Epithelial cell of alveolus of lung (primary cell): ENCODE results near the gene SH2D3C. TPM values are rescaled to one million over a fixed set of nuclear protein-coding genes. Genes with fewer than 3 reads are reported as not detected.

Experiments used
- total RNA-seq: library from RNA; depleted of rRNA; stranded (reverse); fragments of >200 nt; gene quantifications from 2 replicates; pipeline ENCODE4 v1.2.1, GENCODE V29; 2015

SH2D3C gene, protein sequence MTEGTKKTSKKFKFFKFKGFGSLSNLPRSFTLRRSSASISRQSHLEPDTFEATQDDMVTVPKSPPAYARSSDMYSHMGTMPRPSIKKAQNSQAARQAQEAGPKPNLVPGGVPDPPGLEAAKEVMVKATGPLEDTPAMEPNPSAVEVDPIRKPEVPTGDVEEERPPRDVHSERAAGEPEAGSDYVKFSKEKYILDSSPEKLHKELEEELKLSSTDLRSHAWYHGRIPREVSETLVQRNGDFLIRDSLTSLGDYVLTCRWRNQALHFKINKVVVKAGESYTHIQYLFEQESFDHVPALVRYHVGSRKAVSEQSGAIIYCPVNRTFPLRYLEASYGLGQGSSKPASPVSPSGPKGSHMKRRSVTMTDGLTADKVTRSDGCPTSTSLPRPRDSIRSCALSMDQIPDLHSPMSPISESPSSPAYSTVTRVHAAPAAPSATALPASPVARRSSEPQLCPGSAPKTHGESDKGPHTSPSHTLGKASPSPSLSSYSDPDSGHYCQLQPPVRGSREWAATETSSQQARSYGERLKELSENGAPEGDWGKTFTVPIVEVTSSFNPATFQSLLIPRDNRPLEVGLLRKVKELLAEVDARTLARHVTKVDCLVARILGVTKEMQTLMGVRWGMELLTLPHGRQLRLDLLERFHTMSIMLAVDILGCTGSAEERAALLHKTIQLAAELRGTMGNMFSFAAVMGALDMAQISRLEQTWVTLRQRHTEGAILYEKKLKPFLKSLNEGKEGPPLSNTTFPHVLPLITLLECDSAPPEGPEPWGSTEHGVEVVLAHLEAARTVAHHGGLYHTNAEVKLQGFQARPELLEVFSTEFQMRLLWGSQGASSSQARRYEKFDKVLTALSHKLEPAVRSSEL
- total RNA-seq: 0.08 and 0.52 TPM in 2 replicates

GRCh38 chr9:127778280-127779135, at the start of gene SH2D3C:
SH2D3C (minus strand) TSS chr9:127778666; CDS start chr9:127778627, 39 bp downstream.

GRCh38 chr9:127802576-127803443, 24.3 kb upstream of the SH2D3C start, which contains the start of gene FPGS:
FPGS (plus strand) TSS chr9:127802882; CDS start chr9:127802925, 43 bp downstream.

DNA sequence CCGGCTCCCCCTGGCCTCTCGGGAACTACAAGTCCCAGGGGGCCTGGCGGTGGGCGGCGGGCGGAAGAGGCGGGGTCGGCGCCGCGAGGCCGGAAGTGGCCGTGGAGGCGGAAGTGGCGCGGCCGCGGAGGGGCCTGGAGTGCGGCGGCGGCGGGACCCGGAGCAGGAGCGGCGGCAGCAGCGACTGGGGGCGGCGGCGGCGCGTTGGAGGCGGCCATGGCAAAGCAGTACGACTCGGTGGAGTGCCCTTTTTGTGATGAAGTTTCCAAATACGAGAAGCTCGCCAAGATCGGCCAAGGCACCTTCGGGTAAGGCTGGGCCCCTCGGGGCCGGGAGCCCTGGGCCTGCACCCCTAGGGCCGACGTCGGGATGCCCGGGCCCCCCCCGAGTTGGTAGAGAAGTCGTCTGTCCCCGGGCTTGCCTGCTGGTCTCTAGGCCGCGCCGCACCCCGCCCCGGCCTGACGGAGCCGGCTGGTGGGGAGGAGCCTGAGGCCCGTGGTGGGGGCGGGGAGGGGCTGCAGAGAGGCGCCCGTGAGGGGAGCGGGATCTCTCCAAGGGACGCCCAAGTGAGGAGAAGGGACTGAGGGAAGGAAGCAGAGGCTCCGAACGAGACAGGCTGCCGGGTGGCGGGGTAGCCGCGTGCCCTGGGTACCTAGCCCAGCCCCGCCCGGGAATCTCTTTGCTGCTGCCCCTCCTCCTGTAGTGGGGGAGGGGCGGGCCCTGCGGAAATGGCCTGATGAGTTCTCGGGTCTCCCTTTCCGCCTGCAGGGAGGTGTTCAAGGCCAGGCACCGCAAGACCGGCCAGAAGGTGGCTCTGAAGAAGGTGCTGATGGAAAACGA, 7.7 kb upstream of the SH2D3C start, which contains the start of gene CDK9:
CDK9 (plus strand) TSS at position 102 of the 840 bp plus-strand sequence; CDS start at position 217, 115 bp downstream.

DNA sequence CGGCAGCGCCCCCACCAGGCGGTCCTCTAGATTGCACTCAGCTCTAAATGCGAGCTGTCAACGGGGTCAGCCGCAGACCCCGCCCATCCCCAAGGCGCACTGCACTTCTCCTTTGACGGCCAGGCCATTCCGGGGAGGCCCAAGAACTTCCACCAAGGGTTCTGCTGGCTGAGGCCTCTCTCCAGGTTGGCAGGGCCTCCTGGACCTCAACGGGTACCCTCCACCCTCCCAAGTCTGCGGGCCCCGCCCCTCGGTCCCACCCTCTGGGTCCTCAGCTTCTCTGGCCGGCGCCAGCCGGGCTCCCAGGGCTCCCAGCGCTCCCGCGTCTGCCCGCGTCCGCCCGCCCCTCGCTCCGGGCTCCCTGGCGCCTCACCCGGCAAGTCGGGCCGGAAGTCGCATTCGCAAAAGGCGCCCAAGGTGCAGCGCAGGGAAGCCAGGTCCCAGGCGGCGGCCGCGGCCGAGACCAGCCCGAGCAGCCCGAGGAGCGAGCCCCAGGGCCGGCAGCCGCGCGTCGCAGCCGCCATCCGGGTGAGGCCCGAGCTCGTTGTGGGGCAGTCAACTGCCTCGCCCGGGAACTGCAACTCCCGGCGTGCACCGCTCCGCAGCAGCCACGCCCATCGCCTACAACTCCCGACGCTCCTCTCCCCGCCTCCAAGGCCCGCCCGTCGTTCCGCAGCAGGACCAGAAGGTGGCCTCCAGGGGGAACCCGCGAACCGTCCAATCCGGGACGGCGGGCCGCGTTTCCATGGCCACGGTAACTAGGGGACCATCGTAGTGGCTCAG, 43.5 kb downstream of the SH2D3C start, which contains the start of gene TOR2A:
TOR2A (minus strand) TSS at position 548 of the 783 bp plus-strand sequence; CDS start at position 524, 24 bp downstream.

DNA sequence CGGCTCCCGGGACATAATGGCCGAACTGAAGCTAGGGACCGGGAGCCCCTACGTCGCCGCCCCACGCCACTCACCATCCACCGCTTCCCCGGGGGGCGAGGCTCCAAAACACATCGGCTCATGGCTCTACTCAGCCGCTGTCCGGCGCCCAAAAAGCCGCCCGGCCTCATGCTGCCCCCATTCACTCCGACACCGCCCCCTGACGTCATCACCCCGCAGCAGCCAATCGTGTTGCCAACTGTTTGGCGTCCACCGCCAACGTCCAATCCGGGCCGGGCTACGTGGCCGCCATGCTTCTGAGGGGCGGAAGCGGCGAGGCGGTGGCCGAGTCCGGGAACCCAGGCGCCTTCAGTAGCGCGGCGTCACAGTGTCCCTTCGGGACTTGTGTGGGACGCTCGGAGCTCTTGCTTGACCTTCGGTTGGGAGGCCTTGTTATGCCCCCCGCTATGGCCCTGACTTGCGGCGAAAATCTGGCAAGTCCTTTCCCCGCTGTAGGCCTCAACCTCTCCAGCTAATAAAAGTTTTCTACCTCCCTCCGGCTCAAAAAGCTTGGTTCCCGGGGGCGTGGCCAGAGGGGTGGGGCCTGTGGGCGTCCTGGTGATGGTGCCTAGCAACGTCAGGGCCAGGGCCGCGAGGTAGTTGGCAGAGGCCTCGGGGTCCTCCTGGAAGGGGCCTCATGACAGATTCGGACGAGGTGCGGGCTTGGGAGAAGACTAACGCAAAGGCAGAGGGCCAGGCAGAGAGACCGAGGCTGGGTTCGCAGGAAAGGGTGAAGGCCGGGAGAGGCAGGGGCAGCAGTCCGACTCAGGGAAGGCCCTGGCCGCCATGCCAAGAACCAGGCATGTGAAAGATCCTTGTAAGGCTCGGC, 62.8 kb downstream of the SH2D3C start, which contains the start of the genes PTRH1 and TTC16:
PTRH1 (minus strand) TSS at position 194 of the 868 bp plus-strand sequence; CDS start at position 170, 24 bp downstream.
TTC16 (plus strand) TSS at position 610 of the 868 bp plus-strand sequence; CDS start at position 677, 67 bp downstream.

DNA sequence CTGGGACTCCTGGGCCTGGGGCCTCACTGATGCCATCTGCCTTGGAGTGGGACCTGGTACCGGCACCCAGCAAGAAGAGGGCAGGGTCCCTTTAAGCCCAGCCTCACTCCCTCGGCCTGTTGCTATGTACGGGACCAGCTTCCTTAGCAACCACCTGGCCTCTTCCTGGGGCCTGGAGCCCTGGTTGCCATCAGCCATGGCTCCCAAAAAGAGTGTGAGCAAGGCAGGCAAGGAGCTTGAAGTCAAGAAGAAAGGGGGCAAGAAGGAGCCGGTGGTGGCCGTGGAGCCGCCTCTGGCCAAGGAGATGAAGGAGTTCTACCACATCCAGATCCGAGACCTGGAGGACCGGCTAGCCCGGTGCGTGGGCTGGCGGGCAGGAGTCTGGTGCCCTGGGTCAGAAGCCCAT, 71.6 kb downstream of the SH2D3C start, which contains the start of gene CFAP157:
CFAP157 (plus strand) TSS at position 153 of the 406 bp plus-strand sequence; CDS start at position 197, 44 bp downstream.

Other genes starting within 250 kb of the SH2D3C start
- 34.9 and 60.6 TPM in 2 replicates for gene STXBP1, start 166.4 kb downstream of the SH2D3C start, total RNA-seq
- 0.08 TPM in 1 of 2 replicates, not detected in the other for gene CFAP157, start 71.7 kb downstream of the SH2D3C start, total RNA-seq
- gene PTRH1, start 63.0 kb downstream of the SH2D3C start, total RNA-seq: 15.8 and 34.5 TPM in 2 replicates
- gene TTC16, start 62.6 kb downstream of the SH2D3C start, total RNA-seq: not detected in 2 replicates
- 14.0 and 18.3 TPM in 2 replicates for gene TOR2A, start 43.4 kb downstream of the SH2D3C start, total RNA-seq
- 23.0 and 63.2 TPM in 2 replicates for gene CDK9, start 7.4 kb upstream of the SH2D3C start, total RNA-seq
- gene FPGS, start 24.2 kb upstream of the SH2D3C start, total RNA-seq: 57.8 and 78.6 TPM in 2 replicates
- 52.9 and 72.1 TPM in 2 replicates for gene ENG, start 76.0 kb upstream of the SH2D3C start, total RNA-seq
- 40.1 and 71.8 TPM in 2 replicates for gene AK1, start 99.0 kb upstream of the SH2D3C start, total RNA-seq
- gene ST6GALNAC6, start 120.9 kb upstream of the SH2D3C start, total RNA-seq: 66.2 and 92.5 TPM in 2 replicates
- gene ST6GALNAC4, start 138.4 kb upstream of the SH2D3C start, total RNA-seq: 33.8 and 56.2 TPM in 2 replicates
- gene PIP5KL1, start 152.1 kb upstream of the SH2D3C start, total RNA-seq: 1.9 and 3.7 TPM in 2 replicates
- gene DPM2, start 159.2 kb upstream of the SH2D3C start, total RNA-seq: 15.3 and 21.7 TPM in 2 replicates
- gene EEIG1, start 202.3 kb upstream of the SH2D3C start, total RNA-seq: 5.3 and 6.6 TPM in 2 replicates